Pancreas (tissue), 10 donors: ENCODE measurements around the gene DYRK1A. TPM values are rescaled to one million over a fixed set of nuclear protein-coding genes. Genes with fewer than 3 reads are reported as not detected.

Experiments
- ATAC-seq, 4 donors: fragments of 200-7000 bp; cut with Tn5 transposase; one replicate each; pipeline versions ENCODE4 v1.8.0 to v1.9.1; 2020; ENCODE audit warnings: mild to moderate bottlenecking in 4 of 4, moderate library complexity in 4 of 4
- DNase-seq, 6 donors: peaks; one replicate each; pipeline ENCODE4 v3.0.0-alpha.2; 2020
- FAIRE-seq: peaks from 2 replicates; lab custom pipeline; 2012; peaks lifted over from hg19 to GRCh38; lab: Jason Lieb, UNC
- H3K27ac ChIP-seq, 4 donors: fragments of 200-600 bp; sonication (generic); 1 replicate in 3 of 4; 2 replicates in 1 of 4; pipeline versions ENCODE4 v1.5.0 to v1.8.0; 2020
- H3K27me3 ChIP-seq, 4 donors: fragments of 200-600 bp; one replicate each; pipeline ENCODE4 v1.8.0; 2021
- H3K36me3 ChIP-seq, 3 donors: fragments of 200-600 bp; sonication (generic) in 1 of 3; one replicate each; pipeline versions ENCODE4 v1.5.0 to v1.8.0; 2020 to 2021
- H3K4me1 ChIP-seq, 3 donors: fragments of 200-600 bp; one replicate each; pipeline ENCODE4 v1.8.0; 2021
- H3K4me3 ChIP-seq, 4 donors: fragments of 200-600 bp; sonication (generic) in 2 of 4; one replicate each; pipeline versions ENCODE4 v1.5.0 to v1.8.0; 2020 to 2021
- H3K9me3 ChIP-seq, 4 donors: fragments of 200-600 bp; one replicate each; pipeline ENCODE4 v1.8.0; 2021
- WGBS, 2 donors: extraction: QIAGEN DNeasy Blood & Tissue Kit; methylation state at CpG; one replicate each; pipeline ENCODE4 v1.1.7; 2013; 5-methylcytosine and 5-hydroxymethylcytosine counted together
- intact Hi-C, 3 donors: fragments of 100-400 bp; cut with DNase I; formaldehyde crosslinking; loops; one replicate each; pipeline versions ENCODE4 v1.11.1 to v1.14.2; 2022
- polyA plus RNA-seq, 2 donors: library from polyadenylated mRNA; stranded (reverse); fragments of 200-250 nt; gene quantifications; one replicate each; pipeline ENCODE4 v1.2.3, GENCODE V29; 2013
- total RNA-seq, 6 donors: library from RNA; stranded (reverse); fragmentation: NEBNext Ultra II Directional in 4 of 6; extraction: Animal tissue kit (Norgen Biotek cat#: 25700) in 4 of 6; gene quantifications; one replicate each; pipeline versions ENCODE4 v1.2.1 to v1.2.4, GENCODE V29; 2021 to 2023
- TF ChIP-seq, protein P1 (sequence below), 4 donors: fragments of 200-600 bp; sonication (generic) in 3 of 4; IDR thresholded peaks; one replicate each; pipeline versions ENCODE4 v1.5.0 to v1.8.0; 2021; ENCODE audit warnings: antibody characterized with exemption in 4 of 4
- donor health status: healthy with polysubstance abuse.
- donor health status: DM: no; HTN: no; CAD: no; lungs with moderate emphysema.
- donor health status: DM: no; HTN: no; CAD: no.
- donor health status: control.
- donor health status: control.
- donor health status: Bipolar disorder and iron deficiency.
- donor health status: DM: yes; HTN: yes; CAD: no.
- donor health status: DM: no; HTN: no; CAD: no.
- donor health status: DM: no; HTN: no; CAD: no.
- donor health status: DM: yes; HTN: yes; CAD: no.

DYRK1A gene
- total and polyA plus RNA-seq, 8 donors: 10.4 to 37.9 (median 22.3) TPM

- TF ChIP-seq, protein P1, sequence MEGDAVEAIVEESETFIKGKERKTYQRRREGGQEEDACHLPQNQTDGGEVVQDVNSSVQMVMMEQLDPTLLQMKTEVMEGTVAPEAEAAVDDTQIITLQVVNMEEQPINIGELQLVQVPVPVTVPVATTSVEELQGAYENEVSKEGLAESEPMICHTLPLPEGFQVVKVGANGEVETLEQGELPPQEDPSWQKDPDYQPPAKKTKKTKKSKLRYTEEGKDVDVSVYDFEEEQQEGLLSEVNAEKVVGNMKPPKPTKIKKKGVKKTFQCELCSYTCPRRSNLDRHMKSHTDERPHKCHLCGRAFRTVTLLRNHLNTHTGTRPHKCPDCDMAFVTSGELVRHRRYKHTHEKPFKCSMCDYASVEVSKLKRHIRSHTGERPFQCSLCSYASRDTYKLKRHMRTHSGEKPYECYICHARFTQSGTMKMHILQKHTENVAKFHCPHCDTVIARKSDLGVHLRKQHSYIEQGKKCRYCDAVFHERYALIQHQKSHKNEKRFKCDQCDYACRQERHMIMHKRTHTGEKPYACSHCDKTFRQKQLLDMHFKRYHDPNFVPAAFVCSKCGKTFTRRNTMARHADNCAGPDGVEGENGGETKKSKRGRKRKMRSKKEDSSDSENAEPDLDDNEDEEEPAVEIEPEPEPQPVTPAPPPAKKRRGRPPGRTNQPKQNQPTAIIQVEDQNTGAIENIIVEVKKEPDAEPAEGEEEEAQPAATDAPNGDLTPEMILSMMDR (IDR thresholded peaks at IDR 0.05): no peak
- H3K4me1 ChIP-seq: no peaks in the 10 kb centered on the region
- intact Hi-C loops: loop anchor here in 1 of 3 donors (10.0 kb wide), 1 partner anchor 62 kb away; no protein-coding TSS in a partner anchor
- H3K4me3 ChIP-seq: no peak overlapping the region
- WGBS, 2 donors: 84 to 87% methylated on average over 10 of the region's 10 CpGs
- no peaks in the 10 kb centered on the region for H3K27me3 ChIP-seq
- H3K36me3 ChIP-seq: no peaks in the 10 kb centered on the region
- FAIRE-seq (no peak), ATAC-seq (no peak), DNase-seq (no peak)
- no peaks in the 10 kb centered on the region for H3K9me3 ChIP-seq
- H3K27ac ChIP-seq: no peak overlapping the region
Measured at GRCh38 chr21:37552496-37553029, 186.0 kb downstream of the DYRK1A start.

GRCh38 chr21:37553078-37553481, 186.5 kb downstream of the DYRK1A start:
- H3K4me1 ChIP-seq: no peaks in the 10 kb centered on the region
- no peak overlapping the region for H3K4me3 ChIP-seq
- H3K27ac ChIP-seq: no peak overlapping the region
- no peaks in the 10 kb centered on the region for H3K27me3 ChIP-seq
- no peaks in the 10 kb centered on the region for H3K36me3 ChIP-seq
- no peaks in the 10 kb centered on the region for H3K9me3 ChIP-seq
- intact Hi-C loops: loop anchor here in 1 of 3 donors (10.0 kb wide), 1 partner anchor 62 kb away; no protein-coding TSS in a partner anchor
- no peak for DNase-seq
- no peak for FAIRE-seq
- ATAC-seq: no peak
- TF ChIP-seq, protein P1 (IDR thresholded peaks at IDR 0.05): no peak
- 65 to 78% methylated on average over 10 of the region's 10 CpGs for WGBS, 2 donors

DNA sequence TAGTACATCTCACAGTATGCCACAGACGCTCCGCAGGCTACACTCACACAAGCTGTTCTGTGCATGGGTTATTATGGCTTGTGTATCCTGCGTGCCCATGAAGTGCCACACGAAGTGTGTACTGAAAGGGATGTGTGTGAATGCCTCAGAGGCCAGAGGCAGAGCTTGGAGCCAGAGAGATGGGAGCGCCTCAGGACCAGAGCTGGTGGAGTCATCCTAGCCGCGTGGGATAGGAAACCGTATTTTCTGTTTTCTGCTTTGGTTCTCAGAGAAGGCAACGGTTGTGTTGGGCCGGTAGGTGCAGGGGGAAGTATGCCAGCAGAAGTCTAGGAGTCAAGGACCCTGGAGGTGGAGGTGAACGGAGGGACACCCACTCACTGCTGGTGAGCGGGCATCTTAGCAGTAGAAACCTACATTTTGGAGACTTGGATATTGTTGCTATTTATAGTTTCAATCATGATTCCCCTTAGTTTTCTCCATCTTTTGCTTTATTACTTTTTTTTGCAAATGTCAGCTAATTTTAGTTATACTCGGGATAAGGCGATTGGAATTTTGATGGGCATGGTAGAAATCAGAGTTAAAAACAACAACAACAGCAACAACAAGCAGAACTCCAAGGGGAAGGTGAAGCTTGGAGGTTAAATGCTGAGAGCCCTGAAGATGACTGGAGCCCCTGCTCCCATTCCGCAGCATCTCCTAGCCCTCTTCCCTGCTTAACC, 188.2 kb downstream of the DYRK1A start:
- Histone ChIP-seq H3K4me1 (no peaks in the 10 kb centered on the region), H3K9me3 (no peaks in the 10 kb centered on the region), H3K4me3 (no peak overlapping the region), H3K27me3 (no peaks in the 10 kb centered on the region), H3K27ac (no peak overlapping the region), H3K36me3 (no peaks in the 10 kb centered on the region)
- intact Hi-C loops: loop anchor here in 1 of 3 donors (10.0 kb wide), 1 partner anchor 60 kb away; no protein-coding TSS in a partner anchor
- ATAC-seq (no peak), FAIRE-seq (no peak), DNase-seq (no peak)
- TF ChIP-seq, protein P1 (IDR thresholded peaks at IDR 0.05): no peak
- 68 to 76% methylated on average over 15 of the region's 15 CpGs for WGBS, 2 donors

- H3K9me3 ChIP-seq: no peaks in the 10 kb centered on the region
- FAIRE-seq: no peak
- H3K36me3 ChIP-seq: no peaks in the 10 kb centered on the region
- no peaks in the 10 kb centered on the region for H3K27me3 ChIP-seq
- no peak for ATAC-seq
- intact Hi-C loops: loop anchor here in 1 of 3 donors (10.0 kb wide), 1 partner anchor 59 kb away; no protein-coding TSS in a partner anchor
- TF ChIP-seq, protein P1 (IDR thresholded peaks at IDR 0.05): no peak
- no peaks in the 10 kb centered on the region for H3K4me1 ChIP-seq
- H3K4me3 ChIP-seq: no peak overlapping the region
- WGBS, 2 donors: 62 to 66% methylated on average over 15 of the region's 15 CpGs
- H3K27ac ChIP-seq: no peak overlapping the region
- DNase-seq: no peak
Measured at GRCh38 chr21:37555672-37556261, 189.2 kb downstream of the DYRK1A start.
